Measurements from ENCODE around the gene ANAPC7.

DNA sequence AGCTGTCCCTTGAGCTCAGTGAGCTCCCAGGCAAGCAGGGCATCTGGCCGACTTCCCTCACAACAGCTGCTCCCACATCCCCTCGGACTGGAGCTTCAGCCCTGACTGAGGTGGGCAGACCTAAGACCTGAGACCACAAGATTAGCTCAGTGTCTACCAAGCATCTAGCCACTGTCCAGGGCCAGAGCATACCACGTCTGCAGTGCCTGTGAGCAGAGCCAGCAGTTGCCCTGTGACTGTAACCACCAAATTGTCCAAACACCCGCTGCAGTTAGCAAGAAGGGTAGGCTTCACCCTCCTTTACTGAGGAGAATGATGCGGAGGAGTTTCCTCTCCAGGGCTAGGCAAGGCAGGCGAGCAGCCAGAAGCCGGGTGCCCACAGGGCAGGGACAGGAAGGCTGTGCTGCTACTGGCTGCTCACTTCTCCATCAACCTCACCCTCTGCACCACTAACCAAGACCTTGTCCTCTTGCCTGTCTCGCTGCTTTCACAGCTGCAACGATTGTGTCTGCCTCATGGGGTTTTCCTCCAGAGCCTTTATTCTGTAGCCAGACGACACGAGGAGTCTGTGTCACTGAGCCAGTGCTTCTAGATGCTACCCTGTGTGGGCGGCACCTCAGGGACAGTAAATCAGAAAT lies 53.9 kb downstream of the ANAPC7 start:
- TF ChIP-seq CREB5 (CRISPR knock-in tag; IDR thresholded peaks at IDR 0.05; ENCODE audit: low read depth) = no peak
- TF ChIP-seq ESRRG (CRISPR knock-in tag; IDR thresholded peaks at IDR 0.05) = no peak
